ENCODE data around the gene PTAFR.
A peak's percentile ranks its signal among the peaks of the same experiment; 100 is the strongest.

PTAFR gene

DNA sequence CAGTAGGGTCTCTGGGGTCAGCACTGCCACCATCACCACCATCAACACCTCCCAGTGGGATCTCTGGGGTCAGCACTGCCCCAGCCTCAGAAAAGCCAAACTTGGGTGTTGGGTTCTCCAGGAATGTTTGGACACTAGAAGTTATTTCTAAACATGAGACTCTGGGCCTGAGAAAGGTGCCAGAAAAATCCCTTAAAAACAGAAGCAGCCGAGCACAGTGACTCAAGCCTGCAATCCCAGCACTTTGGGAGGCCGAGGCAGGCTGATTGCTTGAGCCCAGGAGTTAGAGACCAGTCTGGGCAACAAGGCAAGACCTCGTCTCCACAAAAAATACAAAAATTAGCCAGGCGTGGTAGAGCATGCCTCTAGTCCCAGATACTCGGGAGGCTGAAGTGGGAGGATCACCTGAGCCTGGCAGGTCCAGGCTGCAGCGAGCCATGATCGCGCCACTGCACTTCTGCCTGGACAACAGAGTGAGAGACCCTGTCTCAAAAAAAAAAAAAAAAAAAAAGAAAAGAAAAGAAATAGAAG is 470 bp downstream of the PTAFR start:
- no peak for DNase-seq

- no peak for DNase-seq
These were observed 2.6 kb downstream of the PTAFR start for GRCh38 chr1:28173980-28174297.

DNA sequence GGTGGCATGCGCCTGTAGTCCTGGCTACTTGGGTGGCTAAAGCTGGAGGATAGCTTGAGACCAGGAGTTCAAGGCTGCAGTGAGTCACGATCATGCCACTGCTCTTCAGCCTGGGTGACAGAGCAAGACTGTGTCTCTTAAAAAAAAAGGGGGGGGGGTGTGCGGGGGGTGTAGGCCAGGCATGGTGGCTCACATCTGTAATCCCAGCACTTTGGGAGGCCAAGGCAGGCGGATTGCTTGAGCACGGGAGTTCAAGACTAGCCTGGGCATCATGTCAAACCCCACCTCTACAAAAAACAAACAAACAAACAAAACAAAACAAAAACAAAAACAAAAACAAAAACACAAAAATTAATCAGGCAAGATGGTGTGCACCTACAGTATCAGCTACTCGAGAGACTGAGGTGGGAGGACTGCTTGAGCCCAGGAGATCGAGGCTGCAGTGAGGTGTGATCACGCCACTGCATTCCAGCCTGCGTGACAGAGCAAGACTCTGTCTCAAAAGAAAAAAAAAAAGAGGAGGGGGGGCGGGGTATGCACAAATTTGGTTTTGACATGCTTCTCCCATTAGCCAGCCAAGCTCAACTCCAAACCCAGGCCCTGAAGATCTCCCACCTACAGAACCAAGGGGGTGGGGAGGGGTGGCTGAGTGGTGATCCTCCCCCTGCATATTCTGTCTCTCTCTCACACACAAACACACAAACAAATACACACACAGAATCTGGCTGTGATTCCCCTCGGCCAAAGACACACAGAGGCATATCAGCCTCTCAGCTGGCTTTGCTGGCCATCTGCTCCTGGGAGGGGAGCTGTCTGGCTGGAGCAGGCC is 3.1 kb downstream of the PTAFR start:
- no peak for DNase-seq

GRCh38 chr1:28172713-28173150 is 3.8 kb downstream of the PTAFR start:
- DNase-seq: peak; percentile 36

DNA sequence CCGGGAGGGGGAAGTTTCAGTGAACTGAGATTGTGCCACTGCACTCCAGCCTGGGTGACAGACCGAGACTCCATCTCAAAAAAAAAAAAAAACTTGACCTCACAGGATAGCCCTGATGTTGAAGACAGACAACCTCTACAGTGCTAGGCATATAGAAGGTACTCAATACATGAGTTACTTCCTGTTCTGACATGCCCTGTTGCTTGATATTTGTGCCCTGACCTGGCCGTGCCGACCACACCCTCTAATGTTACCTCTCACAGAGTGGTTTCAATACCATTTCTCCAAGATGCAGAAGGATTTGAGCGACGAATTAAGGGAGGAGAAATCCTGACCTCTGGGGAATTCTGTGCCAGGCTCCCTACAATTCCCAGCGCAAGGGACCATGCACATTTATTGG is 5.2 kb downstream of the PTAFR start:
- DNase-seq: no peak

DNA sequence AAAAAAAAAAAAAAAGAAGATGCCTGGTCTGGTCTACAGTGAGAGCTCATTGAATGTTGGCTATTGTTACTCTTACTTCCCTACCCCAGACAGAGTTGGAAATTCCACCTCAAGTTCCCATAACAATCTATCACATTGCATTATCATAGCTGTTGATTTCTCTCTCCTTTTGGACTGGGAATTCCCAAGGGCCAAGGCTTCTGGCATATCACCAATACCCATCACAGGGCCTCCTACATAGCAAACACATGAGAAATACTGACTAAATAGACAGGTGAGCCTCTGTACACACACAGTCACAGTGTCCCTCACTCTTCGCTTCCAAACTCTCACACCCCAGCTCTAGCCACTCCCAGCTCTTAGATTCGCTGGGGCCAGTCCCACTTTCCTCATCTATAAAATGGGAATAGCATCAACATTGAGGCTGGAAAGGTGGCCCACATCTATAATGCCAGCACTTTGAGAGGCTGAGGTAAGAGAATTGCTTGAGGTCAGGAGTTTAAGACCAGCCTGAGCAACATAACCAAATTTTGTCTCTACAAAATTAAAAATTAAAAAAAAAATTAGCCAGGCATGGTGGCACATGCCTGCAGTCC is 6.4 kb downstream of the PTAFR start:
- DNase-seq: no peak

GRCh38 chr1:28163496-28164161 is 12.9 kb downstream of the PTAFR start:
- no peak for DNase-seq

GRCh38 chr1:28162151-28162550 is 14.3 kb downstream of the PTAFR start:
- no peak for DNase-seq

- DNase-seq: no peak
These were observed 14.7 kb downstream of the PTAFR start for GRCh38 chr1:28161751-28162150.

DNA sequence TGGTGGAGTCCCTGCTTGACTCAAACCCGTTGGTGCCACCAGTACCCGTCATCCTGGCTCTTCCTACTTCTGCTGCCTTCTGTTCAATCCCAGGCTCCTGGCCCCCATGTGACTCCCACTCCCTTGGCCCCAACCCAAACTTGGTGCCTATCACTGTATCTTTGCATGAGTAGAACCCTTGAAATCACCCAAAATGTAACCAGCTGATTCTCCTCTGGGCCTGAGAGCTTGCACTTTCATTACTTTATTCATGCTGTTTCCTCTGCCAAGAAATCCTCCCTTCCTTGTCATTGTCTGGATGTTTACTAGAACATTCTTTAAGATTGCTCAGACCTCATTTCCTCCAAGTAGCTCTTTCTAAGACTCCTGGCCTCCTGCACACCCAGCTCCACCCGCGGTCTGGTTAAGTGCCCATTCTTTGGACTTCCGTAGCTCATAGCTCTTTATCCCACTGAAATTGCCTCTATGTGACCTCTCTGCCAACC is 15.7 kb downstream of the PTAFR start:
- no peak for DNase-seq

DNA sequence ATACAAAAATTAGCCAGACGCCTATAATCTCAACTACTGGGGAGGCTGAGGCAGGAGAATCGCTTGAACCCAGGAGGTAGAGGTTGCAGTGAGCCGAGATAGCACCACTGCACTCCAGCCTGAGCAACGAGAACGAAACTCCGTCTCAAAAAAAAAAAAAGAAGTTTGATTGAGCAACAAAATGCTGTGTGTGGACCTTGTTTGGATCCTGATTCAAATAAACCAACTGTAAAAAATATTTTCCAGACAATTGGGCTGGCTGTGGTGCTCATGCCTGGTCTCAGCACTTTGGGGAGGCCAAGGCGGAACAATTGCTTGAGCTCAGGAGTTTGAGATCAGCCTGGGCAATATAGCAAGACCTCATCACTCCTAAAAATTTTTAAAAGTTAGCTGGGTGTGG is 16.8 kb downstream of the PTAFR start:
- no peak for DNase-seq

DNA sequence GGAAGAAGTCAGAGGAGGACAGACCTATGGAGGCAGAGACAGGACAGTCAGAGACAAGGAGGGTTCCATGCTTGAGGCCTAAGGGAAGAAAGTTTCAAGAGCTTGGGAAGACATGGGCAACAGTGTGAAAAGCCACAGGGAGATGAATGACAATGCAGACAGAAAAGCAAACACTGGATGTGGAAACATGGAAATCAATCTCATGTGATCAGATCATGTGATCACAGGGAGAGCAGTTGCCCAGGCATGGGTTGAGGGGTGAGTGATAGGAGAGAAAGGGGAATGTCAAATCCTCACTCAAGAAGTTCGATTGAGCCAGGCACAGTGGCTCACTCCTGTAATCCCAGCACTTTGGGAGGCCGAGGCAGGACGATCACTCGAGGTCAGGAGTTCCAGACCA is 17.2 kb downstream of the PTAFR start:
- no peak for DNase-seq

GRCh38 chr1:28157894-28158293 is 18.6 kb downstream of the PTAFR start:
- DNase-seq: no peak

DNA sequence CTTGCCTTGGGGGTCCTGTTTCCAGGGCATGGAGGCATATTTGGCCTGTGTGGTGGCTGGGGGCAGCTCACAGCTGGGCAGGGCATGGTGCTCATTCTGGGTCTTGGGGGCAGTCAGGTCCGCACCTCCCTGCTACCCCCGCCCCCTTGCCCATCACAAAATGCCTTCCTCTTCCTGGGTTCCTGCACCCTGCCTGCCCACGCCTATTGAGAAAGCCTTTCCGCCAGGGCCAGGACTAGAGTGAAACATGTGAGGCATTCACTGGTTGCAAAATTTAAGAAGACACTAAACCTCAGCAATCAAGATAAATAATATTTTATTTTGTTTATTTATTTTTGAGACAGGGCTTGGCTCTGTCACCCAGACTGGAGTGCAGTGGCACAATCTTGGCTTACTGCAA is 19.7 kb downstream of the PTAFR start:
- no peak for DNase-seq

DNA sequence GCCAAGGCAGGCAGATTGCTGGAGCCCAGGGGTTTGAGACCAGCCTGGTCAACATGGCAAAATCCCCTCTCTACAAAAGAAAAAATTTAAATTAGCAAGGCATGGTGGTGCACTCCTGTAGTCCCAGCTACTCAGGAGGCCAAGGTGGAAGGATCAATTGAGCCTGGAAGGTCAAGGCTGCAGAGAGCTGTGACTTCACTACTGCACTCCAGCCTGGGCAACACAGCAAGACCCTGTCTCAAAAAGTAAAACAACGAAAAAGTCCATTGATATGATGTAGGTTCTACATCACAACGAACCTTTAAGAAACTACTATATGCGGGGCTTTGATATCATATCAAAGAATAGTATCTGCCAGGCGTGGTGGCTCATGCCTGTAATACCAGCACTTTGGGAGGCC is 20.9 kb downstream of the PTAFR start:
- DNase-seq: no peak

DNA sequence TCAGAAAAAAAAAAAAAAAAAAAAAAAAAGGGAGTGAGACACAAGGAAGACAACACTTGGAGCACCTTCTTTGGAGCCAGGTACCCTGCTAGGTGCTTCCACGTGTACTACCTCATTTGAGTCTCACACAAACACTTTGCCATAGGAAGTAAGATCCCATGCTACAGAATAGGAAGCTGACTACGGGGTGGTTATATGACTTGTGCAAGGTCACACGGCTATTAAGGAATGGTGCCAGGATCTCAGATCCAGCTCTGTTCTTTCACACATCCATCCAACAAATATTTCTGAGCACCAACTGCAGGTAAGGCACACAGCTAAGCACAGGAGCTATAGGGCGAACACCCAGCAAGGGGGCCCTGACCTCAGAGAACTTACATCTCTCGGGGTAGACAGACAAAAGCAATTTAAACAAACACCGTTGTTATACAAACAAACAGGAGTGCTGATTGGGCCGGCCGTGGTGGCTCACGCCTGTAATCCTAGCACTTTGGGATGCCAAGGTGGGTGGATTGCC is 22.4 kb downstream of the PTAFR start:
- no peak for DNase-seq

DNA sequence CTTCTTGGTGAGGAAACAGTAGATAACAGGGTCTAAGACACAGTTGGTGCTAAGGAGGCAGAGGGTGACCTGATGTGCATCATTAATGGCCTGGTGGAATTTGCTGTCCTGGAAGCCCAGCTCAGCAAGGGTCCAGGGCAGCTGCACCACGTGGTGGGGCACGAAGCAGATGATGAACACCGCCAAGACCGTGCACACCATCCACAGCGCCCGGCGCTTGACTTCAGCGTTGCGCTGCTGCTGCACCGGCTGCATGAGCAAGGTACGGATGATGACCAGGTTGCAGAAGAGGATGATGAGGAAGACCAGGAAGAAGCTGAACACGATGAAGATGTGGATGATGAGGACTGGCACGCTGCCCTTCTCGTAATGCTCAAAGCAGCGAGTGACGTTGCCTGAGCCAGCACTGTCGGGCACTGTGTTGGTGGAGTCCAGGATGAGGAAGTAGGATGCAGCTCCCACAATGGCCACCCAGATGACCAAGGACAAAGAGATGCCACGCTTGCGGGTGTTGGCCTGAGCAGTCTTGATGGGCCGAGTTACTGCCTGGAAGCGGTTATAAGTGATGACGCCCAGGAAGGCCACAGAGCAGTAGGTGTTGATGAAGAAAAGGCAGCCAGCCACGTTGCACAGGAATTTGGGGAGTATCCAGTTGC is 26.2 kb downstream of the PTAFR start:
- DNase-seq: no peak

DNA sequence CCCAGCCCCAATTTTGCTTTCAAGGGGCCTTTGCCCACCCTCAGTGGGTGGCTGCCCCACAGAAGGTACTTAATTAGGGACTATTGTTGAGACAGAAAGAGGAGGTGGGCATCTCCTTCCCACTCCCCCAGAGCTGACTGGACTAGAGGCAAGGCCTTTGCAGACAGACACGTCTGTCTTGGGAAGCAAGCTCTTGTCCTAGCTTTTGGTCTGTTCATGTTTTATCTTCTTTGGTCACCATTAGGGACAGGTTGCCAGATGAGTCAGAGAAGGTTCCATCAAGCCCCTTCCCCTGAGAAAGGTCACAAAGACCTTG is 27.7 kb downstream of the PTAFR start:
- no peak for DNase-seq

DNA sequence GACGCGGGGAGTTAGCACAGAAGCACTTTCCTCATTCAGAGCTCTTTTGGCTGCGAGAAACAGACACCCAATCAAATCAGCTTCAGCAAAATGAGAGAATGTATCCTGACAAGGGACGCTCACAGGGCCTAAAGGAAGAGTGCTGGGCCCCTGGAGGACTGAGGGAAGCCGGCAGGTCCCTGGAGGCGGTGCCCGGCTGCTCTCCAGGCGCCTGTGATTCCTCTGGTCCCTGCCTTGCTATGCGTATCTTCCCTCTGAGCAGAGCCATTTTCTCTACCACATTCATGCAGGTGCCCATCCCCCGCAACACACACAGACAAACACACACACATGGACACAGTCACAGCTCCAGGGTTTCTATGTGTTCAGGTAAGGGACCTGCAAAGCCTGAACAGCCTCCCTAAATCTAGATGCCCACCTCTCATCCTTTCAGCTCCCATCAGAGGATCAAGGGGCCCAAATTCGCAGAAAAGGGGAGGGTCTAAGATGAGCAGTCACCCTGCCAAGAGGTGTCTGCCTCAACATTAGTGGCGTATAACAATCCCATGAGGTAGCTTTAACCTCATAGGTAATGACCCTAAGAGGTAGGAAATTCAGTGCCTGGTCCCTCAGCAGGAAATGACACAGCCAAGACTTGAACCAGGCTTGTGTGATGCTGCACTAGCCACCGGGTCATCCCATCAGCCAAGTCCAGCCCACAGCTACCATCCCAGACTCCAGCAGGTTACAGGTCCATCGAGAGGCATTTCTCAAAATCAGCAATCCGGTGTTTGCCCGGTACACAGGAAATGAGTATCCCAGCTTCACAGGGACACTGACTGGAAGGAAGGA is 29.0 kb downstream of the PTAFR start:
- DNase-seq: no peak

GRCh38 chr1:28145728-28146127 is 30.8 kb downstream of the PTAFR start:
- no peak for DNase-seq

DNA sequence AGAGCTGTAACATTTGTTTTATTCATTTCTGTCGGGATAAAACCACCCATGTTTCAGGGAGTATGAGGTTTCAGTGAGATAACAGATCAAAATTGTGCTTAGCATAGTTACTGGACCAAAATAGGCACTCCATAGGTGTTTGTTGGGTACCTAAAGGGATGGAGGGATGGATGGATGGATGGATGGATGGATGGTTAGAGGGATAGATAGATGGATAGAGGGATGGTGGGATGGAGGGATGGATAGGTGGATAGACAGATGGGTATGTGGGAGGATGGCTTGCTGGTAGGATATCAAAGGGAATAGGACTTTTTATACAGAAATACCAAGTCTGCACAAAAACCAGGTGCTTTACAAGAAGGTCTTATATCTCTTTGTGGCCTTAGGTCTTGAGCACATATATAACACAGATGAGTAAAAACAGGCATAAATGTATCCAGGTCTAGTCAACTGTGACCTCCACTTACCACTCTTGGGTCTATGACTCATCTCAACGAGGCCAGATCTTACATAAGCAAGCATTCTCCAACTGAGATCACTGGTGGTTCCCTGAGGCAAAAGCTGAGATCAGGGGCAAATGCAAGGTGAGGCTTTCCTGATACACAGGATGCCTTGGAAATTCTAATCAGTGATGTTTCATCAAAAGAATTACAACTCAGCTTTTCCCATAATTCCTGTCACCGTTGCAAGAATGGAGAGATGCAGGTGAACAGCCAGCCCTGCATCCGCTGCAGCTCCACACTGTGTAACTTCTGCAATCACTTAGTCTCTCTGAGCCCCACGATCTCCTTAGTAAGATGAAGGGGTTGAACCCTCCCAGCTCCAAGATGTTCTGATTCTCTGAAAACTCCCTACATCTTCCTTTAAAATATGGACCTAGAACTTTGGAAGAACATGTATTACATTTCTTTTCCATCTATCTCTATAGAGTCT is 32.0 kb downstream of the PTAFR start:
- no peak for DNase-seq
